A673 (cell line): Measurements from ENCODE around the gene BBS9.

Experiments used
- EZH2 ChIP-seq: fragments of 200-600 bp; sonication (generic); IDR thresholded peaks from 2 replicates; pipeline ENCODE4 v1.6.1; 2017; ENCODE audit warnings: borderline replicate concordance, low read depth, mild to moderate bottlenecking, mixed read lengths, antibody characterized with exemption, low read length; ENCODE audit not compliant: poor library complexity, severe bottlenecking
- TF ChIP-seq, protein P1 (sequence below): fragments of 300-800, 200-600 bp; sonication (generic); conservative IDR thresholded peaks from 2 replicates; pipeline ENCODE4 v1.5.1; 2017; ENCODE audit warnings: low read depth, mild to moderate bottlenecking, antibody characterized with exemption, low read length, moderate library complexity, mixed read lengths

DNA sequence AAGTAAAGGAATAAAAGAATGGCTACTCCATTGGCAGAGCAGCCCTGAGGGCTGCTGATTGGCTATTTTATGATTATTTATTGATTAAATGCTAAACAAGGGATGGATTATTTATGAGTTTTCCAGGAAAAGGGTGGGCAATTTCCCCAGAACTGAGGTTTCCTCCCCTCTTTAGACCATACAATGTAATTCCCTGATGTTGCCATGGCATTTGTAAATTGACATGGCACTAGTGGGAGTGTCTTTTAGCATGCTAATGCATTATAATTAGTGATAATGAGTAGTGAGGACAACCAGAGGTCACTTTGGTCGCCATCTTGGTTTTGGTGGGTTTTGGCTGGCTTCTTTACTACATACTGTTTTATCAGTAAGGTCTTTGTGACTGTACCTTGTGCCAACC lies 55.5 kb downstream of the BBS9 start:
- TF ChIP-seq, protein P1, sequence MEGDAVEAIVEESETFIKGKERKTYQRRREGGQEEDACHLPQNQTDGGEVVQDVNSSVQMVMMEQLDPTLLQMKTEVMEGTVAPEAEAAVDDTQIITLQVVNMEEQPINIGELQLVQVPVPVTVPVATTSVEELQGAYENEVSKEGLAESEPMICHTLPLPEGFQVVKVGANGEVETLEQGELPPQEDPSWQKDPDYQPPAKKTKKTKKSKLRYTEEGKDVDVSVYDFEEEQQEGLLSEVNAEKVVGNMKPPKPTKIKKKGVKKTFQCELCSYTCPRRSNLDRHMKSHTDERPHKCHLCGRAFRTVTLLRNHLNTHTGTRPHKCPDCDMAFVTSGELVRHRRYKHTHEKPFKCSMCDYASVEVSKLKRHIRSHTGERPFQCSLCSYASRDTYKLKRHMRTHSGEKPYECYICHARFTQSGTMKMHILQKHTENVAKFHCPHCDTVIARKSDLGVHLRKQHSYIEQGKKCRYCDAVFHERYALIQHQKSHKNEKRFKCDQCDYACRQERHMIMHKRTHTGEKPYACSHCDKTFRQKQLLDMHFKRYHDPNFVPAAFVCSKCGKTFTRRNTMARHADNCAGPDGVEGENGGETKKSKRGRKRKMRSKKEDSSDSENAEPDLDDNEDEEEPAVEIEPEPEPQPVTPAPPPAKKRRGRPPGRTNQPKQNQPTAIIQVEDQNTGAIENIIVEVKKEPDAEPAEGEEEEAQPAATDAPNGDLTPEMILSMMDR: no peak
- TF ChIP-seq EZH2: no peak
